Ovary (tissue), 3 donors: ENCODE data around the gene TMEM114.

Source experiments
- CTCF ChIP-seq, 3 donors: fragments of 450-650 bp in 2 of 3; fragments of 200-600 bp in 1 of 3; IDR thresholded peaks; one replicate each; pipeline versions ENCODE4 v1.5.1 to v1.8.0; 2016 to 2022; ENCODE audit warnings: antibody characterized with exemption in 3 of 3, mild to moderate bottlenecking in 1 of 3
- EP300 ChIP-seq: sonication (generic); formaldehyde crosslinking; IDR thresholded peaks from one replicate; pipeline ENCODE4 v1.6.1; 2017; ENCODE audit warnings: antibody characterized with exemption
- POLR2A ChIP-seq: fragments of 450-650 bp; IDR thresholded peaks from one replicate; pipeline ENCODE4 v1.6.1; 2017; ENCODE audit warnings: antibody characterized with exemption, mild to moderate bottlenecking, moderate library complexity
- donor health status: DM: no; HTN: no; CAD: no.

GRCh38 chr16:8569650-8570346, 20.5 kb downstream of the TMEM114 start:
- TF ChIP-seq CTCF (IDR thresholded peaks at IDR 0.05) (no peak), POLR2A (no peak), EP300 (no peak)
